Measurements from ENCODE around the gene FIBCD1.

DNA sequence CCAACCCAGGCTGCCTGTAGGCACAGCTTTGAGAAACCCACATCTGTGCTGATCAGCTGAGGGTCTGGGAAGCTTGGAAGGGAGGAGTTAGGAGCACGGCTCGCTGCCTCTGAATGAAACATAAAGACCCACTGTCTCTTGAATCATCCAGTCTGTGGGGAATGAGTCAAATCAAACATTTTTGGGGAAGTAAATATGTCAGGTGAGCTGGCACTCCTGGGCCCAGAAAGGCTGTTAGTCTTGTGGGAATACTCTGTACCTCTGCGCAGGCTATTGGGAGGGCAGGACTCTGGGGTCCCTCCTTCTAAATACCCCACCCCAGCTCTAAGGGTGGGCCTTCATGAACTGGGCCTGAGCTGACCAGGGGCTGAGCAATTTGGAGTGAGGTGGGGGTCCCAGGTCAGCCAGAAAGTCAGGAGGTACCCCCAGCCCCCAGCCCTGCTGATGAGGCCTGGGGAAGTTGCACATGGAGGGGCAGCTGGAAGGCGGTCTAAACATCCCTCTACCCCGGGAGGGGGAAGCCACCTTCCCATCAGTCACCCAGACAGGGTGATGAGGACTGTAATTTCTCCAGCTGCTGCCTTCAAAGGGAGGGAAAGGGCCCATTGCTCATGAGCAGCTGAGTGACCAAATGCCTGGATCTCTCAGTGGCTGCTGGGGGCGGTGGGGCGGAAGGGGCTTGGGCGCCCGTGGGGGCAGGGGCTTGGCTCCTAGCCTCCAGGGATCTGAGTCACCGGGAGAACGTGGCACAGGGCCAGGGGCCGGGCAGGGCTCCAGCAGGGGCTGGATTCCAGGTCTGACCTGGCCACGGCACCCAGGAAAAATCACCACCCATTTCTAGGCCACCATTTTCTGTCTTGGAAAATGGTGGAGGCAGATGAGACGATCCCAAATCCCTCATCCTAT is 10.8 kb downstream of the FIBCD1 start:
- TF ChIP-seq, protein P1, sequence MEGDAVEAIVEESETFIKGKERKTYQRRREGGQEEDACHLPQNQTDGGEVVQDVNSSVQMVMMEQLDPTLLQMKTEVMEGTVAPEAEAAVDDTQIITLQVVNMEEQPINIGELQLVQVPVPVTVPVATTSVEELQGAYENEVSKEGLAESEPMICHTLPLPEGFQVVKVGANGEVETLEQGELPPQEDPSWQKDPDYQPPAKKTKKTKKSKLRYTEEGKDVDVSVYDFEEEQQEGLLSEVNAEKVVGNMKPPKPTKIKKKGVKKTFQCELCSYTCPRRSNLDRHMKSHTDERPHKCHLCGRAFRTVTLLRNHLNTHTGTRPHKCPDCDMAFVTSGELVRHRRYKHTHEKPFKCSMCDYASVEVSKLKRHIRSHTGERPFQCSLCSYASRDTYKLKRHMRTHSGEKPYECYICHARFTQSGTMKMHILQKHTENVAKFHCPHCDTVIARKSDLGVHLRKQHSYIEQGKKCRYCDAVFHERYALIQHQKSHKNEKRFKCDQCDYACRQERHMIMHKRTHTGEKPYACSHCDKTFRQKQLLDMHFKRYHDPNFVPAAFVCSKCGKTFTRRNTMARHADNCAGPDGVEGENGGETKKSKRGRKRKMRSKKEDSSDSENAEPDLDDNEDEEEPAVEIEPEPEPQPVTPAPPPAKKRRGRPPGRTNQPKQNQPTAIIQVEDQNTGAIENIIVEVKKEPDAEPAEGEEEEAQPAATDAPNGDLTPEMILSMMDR (conservative IDR thresholded peaks at IDR 0.05) = no peak
- TF ChIP-seq ZFX (IDR thresholded peaks at IDR 0.05) = no peak

Measured in C4-2B (cell line).